GM23248 (cell line): ENCODE measurements around the gene PRRG2. TPM values are rescaled to one million over a fixed set of nuclear protein-coding genes. Genes with fewer than 3 reads are reported as not detected.
"Not testable (repeated sequence)": the region's sequence is repeated elsewhere in the genome, so short reads cannot be mapped to it uniquely, and the experiment has no call there.

Experiments used
- DNase-seq: peaks from one replicate; pipeline ENCODE4 v3.0.0-alpha.2; 2015
- H2AFZ ChIP-seq: fragments of 200-600 bp; sonication (generic); 2 replicates; pipeline ENCODE4 v1.6.1; 2016; ENCODE audit warnings: antibody characterized with exemption
- H3F3A ChIP-seq: fragments of 200-600 bp; sonication (generic); 2 replicates; pipeline ENCODE4 v1.6.1; 2016; ENCODE audit warnings: mild to moderate bottlenecking, antibody characterized with exemption, mixed run types; ENCODE audit not compliant: insufficient read depth
- H3K27ac ChIP-seq: fragments of 200-600 bp; sonication (generic); 2 replicates; pipeline ENCODE4 v1.5.1; 2016; ENCODE audit warnings: mild to moderate bottlenecking
- H3K27me3 ChIP-seq: fragments of 200-600 bp; sonication (generic); replicated peaks from 2 replicates; pipeline ENCODE4 v1.6.1; 2016; ENCODE audit warnings: mild to moderate bottlenecking; ENCODE audit not compliant: insufficient read depth
- H3K36me3 ChIP-seq: fragments of 200-600 bp; sonication (generic); 2 replicates; pipeline ENCODE4 v1.6.1; 2016; ENCODE audit warnings: low read depth, mild to moderate bottlenecking
- H3K4me1 ChIP-seq: fragments of 200-600 bp; sonication (generic); 2 replicates; pipeline ENCODE4 v1.6.1; 2016; ENCODE audit warnings: mild to moderate bottlenecking; ENCODE audit not compliant: insufficient read depth
- H3K4me2 ChIP-seq: fragments of 200-600 bp; sonication (generic); one replicate; pipeline ENCODE4 v1.6.1; 2016; ENCODE audit warnings: mild to moderate bottlenecking; ENCODE audit not compliant: unreplicated experiment
- H3K4me3 ChIP-seq: fragments of 200-600 bp; sonication (generic); 2 replicates; pipeline ENCODE4 v1.5.1; 2016; ENCODE audit warnings: mild to moderate bottlenecking
- H3K79me2 ChIP-seq: fragments of 200-600 bp; sonication (generic); 2 replicates; pipeline ENCODE4 v1.6.1; 2016; ENCODE audit warnings: mild to moderate bottlenecking; ENCODE audit not compliant: insufficient read depth
- H3K9ac ChIP-seq: fragments of 200-600 bp; sonication (generic); 2 replicates; pipeline ENCODE4 v1.6.1; 2016; ENCODE audit warnings: mild to moderate bottlenecking
- H3K9me2 ChIP-seq: fragments of 200-600 bp; sonication (generic); 2 replicates; pipeline ENCODE4 v1.6.1; 2016; ENCODE audit warnings: mixed run types, mild to moderate bottlenecking, moderate library complexity; ENCODE audit not compliant: insufficient read depth
- H3K9me3 ChIP-seq: fragments of 200-600 bp; sonication (generic); one replicate; pipeline ENCODE4 v1.6.1; 2017; ENCODE audit warnings: low read depth
- H4K20me1 ChIP-seq: fragments of 200-600 bp; sonication (generic); 2 replicates; pipeline ENCODE4 v1.6.0; 2016; ENCODE audit not compliant: insufficient read depth
- EZH2 ChIP-seq: fragments of 200-600 bp; sonication (generic); IDR thresholded peaks from 2 replicates; pipeline ENCODE4 v1.6.1; 2018; ENCODE audit warnings: antibody characterized with exemption, mild to moderate bottlenecking; ENCODE audit not compliant: insufficient read depth, poor library complexity, severe bottlenecking
- EZH2phosphoT487 ChIP-seq: fragments of 200-600 bp; sonication (generic); IDR thresholded peaks from 2 replicates; pipeline ENCODE4 v1.6.1; 2018; ENCODE audit warnings: antibody characterized with exemption, moderate library complexity, mild to moderate bottlenecking, low read depth; ENCODE audit not compliant: insufficient read depth
- WGBS, 2 experiments: methylation state at CpG; one replicate each; pipeline ENCODE4 v1.1.6; 2015 to 2017; ENCODE audit warnings: low lambda C conversion rate in 2 of 2, low coverage in 1 of 2; ENCODE audit errors: missing lambda C conversion rate in 2 of 2; 5-methylcytosine and 5-hydroxymethylcytosine counted together
- in situ Hi-C: fragments of 300-500 bp; cut with MboI; formaldehyde crosslinking; loops from 2 replicates; pipeline ENCODE4 v1.15.0; 2020
- polyA plus RNA-seq: library from polyadenylated mRNA; unstranded; fragments of >200 nt; fragmentation: Nextera tagmentation; extraction: Ambion mirVana; gene quantifications from 2 replicates; pipeline ENCODE4 v1.2.1, GENCODE V29; 2016
- total RNA-seq: library from RNA; depleted of rRNA; stranded (reverse); fragments of >200 nt; shearing (Covaris generic); gene quantifications from 2 replicates; pipeline ENCODE4 v1.2.3, GENCODE V29; 2014

Gene PRRG2
- total and polyA plus RNA-seq, 2 experiments from 2014 or later, result 0.13 TPM; not detected in 1

- H3K27me3 ChIP-seq, result no peaks in the 10 kb centered on the region
- no peak for DNase-seq
- in situ Hi-C loops, result no loop called here
- WGBS, 2 experiments, result 95 to 96% methylated on average over 19 to 23 of the region's 23 CpGs
- H3K36me3 ChIP-seq, result peaks cover 13% of the 10 kb centered on the region
- H3F3A ChIP-seq, result peaks cover 19% of the 10 kb centered on the region
- H3K9me2 ChIP-seq, result no peaks in the 10 kb centered on the region
- H3K4me3 ChIP-seq, result no peak overlapping the region
- peaks cover 26% of the 10 kb centered on the region for H3K4me1 ChIP-seq
- no peak overlapping the region for H3K27ac ChIP-seq
- TF ChIP-seq EZH2, result no peak
- no peak overlapping the region for H3K4me2 ChIP-seq
- no peaks in the 10 kb centered on the region for H4K20me1 ChIP-seq
- H3K79me2 ChIP-seq, result peaks cover 66% of the 10 kb centered on the region
- no peak overlapping the region for H3K9ac ChIP-seq
- H3K9me3 ChIP-seq, result no peaks in the 10 kb centered on the region
- H2AFZ ChIP-seq, result no peak overlapping the region
These were observed 34.7 kb downstream of the PRRG2 start for GRCh38 chr19:49615861-49616260.

GRCh38 chr19:49616532-49616931 is 35.4 kb downstream of the PRRG2 start:
- Histone ChIP-seq H2AFZ (no peak overlapping the region), H3K9me2 (no peaks in the 10 kb centered on the region), H4K20me1 (no peaks in the 10 kb centered on the region), H3K9ac (no peak overlapping the region), H3K27me3 (no peaks in the 10 kb centered on the region), H3K4me1 (peaks cover 26% of the 10 kb centered on the region), H3K9me3 (no peaks in the 10 kb centered on the region), H3K4me3 (no peak overlapping the region), H3K27ac (no peak overlapping the region), H3F3A (peaks cover 19% of the 10 kb centered on the region), H3K36me3 (peaks cover 13% of the 10 kb centered on the region), H3K79me2 (peaks cover 60% of the 10 kb centered on the region), H3K4me2 (no peak overlapping the region)
- TF ChIP-seq EZH2phosphoT487, result no peak
- no peak for TF ChIP-seq EZH2
- whole genome bisulfite sequencing, 2 experiments, result 91 to 99% methylated on average over 7 of the region's 7 CpGs
- DNase-seq, result no peak
- in situ Hi-C loops, result no loop called here

GRCh38 chr19:49616945-49617344 is 35.8 kb downstream of the PRRG2 start:
- Histone ChIP-seq H2AFZ (no peak overlapping the region), H3K4me3 (no peak overlapping the region), H3K79me2 (peaks cover 57% of the 10 kb centered on the region), H3F3A (peaks cover 19% of the 10 kb centered on the region), H3K9ac (no peak overlapping the region), H3K36me3 (peaks cover 13% of the 10 kb centered on the region), H3K27ac (no peak overlapping the region), H3K4me1 (peaks cover 25% of the 10 kb centered on the region), H3K4me2 (no peak overlapping the region), H3K27me3 (no peaks in the 10 kb centered on the region), H4K20me1 (no peaks in the 10 kb centered on the region), H3K9me3 (no peaks in the 10 kb centered on the region), H3K9me2 (no peaks in the 10 kb centered on the region)
- no peak for DNase-seq
- in situ Hi-C loops, result no loop called here
- TF ChIP-seq EZH2phosphoT487, result no peak
- WGBS, 2 experiments, result 91 to 94% methylated on average over 7 of the region's 7 CpGs

GRCh38 chr19:49617860-49618259 is 36.7 kb downstream of the PRRG2 start:
- peaks cover 13% of the 10 kb centered on the region for H3K36me3 ChIP-seq
- H3K9me2 ChIP-seq, H4K20me1 ChIP-seq, H3K27ac ChIP-seq, H3K27me3 ChIP-seq, H3K4me3 ChIP-seq, H3K9me3 ChIP-seq, H3K9ac ChIP-seq, H3K4me2 ChIP-seq, H2AFZ ChIP-seq, in situ Hi-C loops, DNase-seq: not testable (repeated sequence)
- 87 to 90% methylated on average over 13 of the region's 13 CpGs for WGBS, 2 experiments
- H3K79me2 ChIP-seq, result peaks cover 48% of the 10 kb centered on the region
- H3K4me1 ChIP-seq, result peaks cover 19% of the 10 kb centered on the region
- H3F3A ChIP-seq, result peaks cover 15% of the 10 kb centered on the region
